OCI-LY7 (cell line): ENCODE measurements around the gene GLG1. TPM values are rescaled to one million over a fixed set of nuclear protein-coding genes. Genes with fewer than 3 reads are reported as not detected.

ENCODE experiments used
- BruUV-seq: library from RNA; stranded (reverse); fragments of 400-500 nt; replicated peaks from 2 replicates; lab custom pipeline; 2021; lab: Mats Ljungman, UMichigan
- CTCF ChIA-PET: fragments of 300-600 bp; sonication (Branson Sonifier 250); formaldehyde crosslinking; loops from one replicate; lab custom pipeline; 2022; ENCODE audit warnings: antibody characterized with exemption; ENCODE audit not compliant: unreplicated experiment; lab: Charles Lee
- POLR2A ChIA-PET: fragments of 300-600 bp; sonication (Branson Sonifier 250); formaldehyde crosslinking; loops from one replicate; lab custom pipeline; 2022; ENCODE audit warnings: antibody characterized with exemption; lab: Charles Lee
- DNase-seq: peaks from one replicate; pipeline ENCODE4 v3.0.0-alpha.2; 2015; ENCODE audit warnings: low spot score
- H2AFZ ChIP-seq: fragments of 200-600 bp; sonication (generic), shearing (Covaris generic); 2 replicates; pipeline ENCODE4 v1.6.1; 2014; ENCODE audit warnings: mild to moderate bottlenecking, antibody characterized with exemption, low read length, moderate library complexity
- H3K27ac ChIP-seq: fragments of 200-600 bp; sonication (generic); 2 replicates; pipeline ENCODE4 v1.5.1; 2014; ENCODE audit warnings: mixed run types, low read depth, mild to moderate bottlenecking, moderate library complexity, low read length, inconsistent platforms; ENCODE audit not compliant: poor library complexity, severe bottlenecking
- H3K36me3 ChIP-seq: fragments of 200-600 bp; sonication (generic); 2 replicates; pipeline ENCODE4 v1.6.1; 2014; ENCODE audit warnings: mild to moderate bottlenecking, antibody characterized with exemption, low read length, moderate library complexity, mixed read lengths; ENCODE audit not compliant: insufficient read depth
- H3K4me1 ChIP-seq: fragments of 200-600 bp; sonication (generic); 2 replicates; pipeline ENCODE4 v1.5.1; 2014; ENCODE audit warnings: mild to moderate bottlenecking, low read length; ENCODE audit not compliant: insufficient read depth, poor library complexity, severe bottlenecking
- H3K4me2 ChIP-seq: fragments of 200-600 bp; sonication (generic); 2 replicates; pipeline ENCODE4 v1.6.1; 2014; ENCODE audit warnings: mild to moderate bottlenecking, low read length
- H3K4me3 ChIP-seq: fragments of 200-600 bp; sonication (generic); 2 replicates; pipeline ENCODE4 v1.5.1; 2014; ENCODE audit warnings: mild to moderate bottlenecking, low read depth, low read length; ENCODE audit not compliant: poor library complexity, severe bottlenecking
- H3K79me2 ChIP-seq: fragments of 200-600 bp; sonication (generic); 2 replicates; pipeline ENCODE4 v1.6.1; 2016; ENCODE audit warnings: low read depth, mild to moderate bottlenecking, low read length, moderate library complexity, mixed read lengths; ENCODE audit not compliant: insufficient read depth
- H3K9me2 ChIP-seq: fragments of 200-600 bp; sonication (generic); 2 replicates; pipeline ENCODE4 v1.6.1; 2016; ENCODE audit warnings: mild to moderate bottlenecking, low read length, mixed read lengths; ENCODE audit not compliant: insufficient read depth
- H3K9me3 ChIP-seq: fragments of 200-600 bp; sonication (generic); 2 replicates; pipeline ENCODE4 v1.6.1; 2014; ENCODE audit warnings: mild to moderate bottlenecking, mixed run types, low read length, mixed read lengths
- H4K20me1 ChIP-seq: fragments of 200-600 bp; sonication (generic); 2 replicates; pipeline ENCODE4 v1.6.1; 2014; ENCODE audit warnings: mild to moderate bottlenecking, antibody characterized with exemption, low read length, moderate library complexity, mixed read lengths; ENCODE audit not compliant: insufficient read depth
- EZH2phosphoT487 ChIP-seq: fragments of 200-600 bp; sonication (generic); IDR thresholded peaks from 2 replicates; pipeline ENCODE4 v1.6.1; 2018; ENCODE audit warnings: low read depth, borderline replicate concordance, mild to moderate bottlenecking, mixed run types, antibody characterized with exemption, low read length, moderate library complexity, mixed read lengths
- intact Hi-C: fragments of 100-400 bp; cut with micrococcal nuclease; formaldehyde crosslinking; loops from one replicate; pipeline ENCODE4 v1.10.0; 2022; ENCODE audit not compliant: unreplicated experiment
- total RNA-seq, 2 experiments: library from RNA; depleted of rRNA in 1 of 2; stranded (reverse); fragments of >200 nt in 1 of 2; shearing (Covaris generic) in 1 of 2; gene quantifications; 2 replicates each; pipeline ENCODE4 v1.2.3, GENCODE V29; 2014 to 2022
- TF ChIP-seq, protein P1 (sequence below): fragments of 200-600 bp; sonication (generic); conservative IDR thresholded peaks from 2 replicates; pipeline ENCODE4 v1.5.1; 2014; ENCODE audit warnings: mild to moderate bottlenecking, antibody characterized with exemption, low read length, moderate library complexity, mixed read lengths

GLG1 gene
- total RNA-seq, 2 experiments from 2014 or later = 40.4 to 69.8 TPM

DNA sequence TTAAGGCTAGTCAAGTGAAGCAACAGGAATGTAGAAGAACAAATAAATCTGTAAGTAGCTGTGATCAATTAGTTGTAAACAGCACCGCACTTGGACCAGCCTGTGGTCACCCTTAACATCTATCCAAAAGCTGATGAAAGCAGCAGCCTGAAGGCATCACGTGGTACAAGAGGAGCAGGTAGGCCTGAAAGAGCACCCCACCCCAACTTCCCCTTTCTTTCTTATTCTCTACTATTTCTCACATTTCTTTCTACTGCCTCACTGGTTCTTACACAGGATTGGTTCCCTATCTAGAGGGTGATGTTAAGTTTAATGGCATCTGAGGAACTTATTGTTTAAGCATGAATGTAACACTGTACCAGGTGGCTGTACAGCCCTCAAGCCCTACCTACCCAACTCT is 143.0 kb downstream of the GLG1 start:
- Histone ChIP-seq H3K4me3 (no peak overlapping the region), H3K9me2 (no peaks in the 10 kb centered on the region), H3K9me3 (no peaks in the 10 kb centered on the region), H3K79me2 (no peaks in the 10 kb centered on the region), H3K36me3 (peaks cover 67% of the 10 kb centered on the region), H4K20me1 (no peaks in the 10 kb centered on the region), H3K4me1 (peaks cover 3% of the 10 kb centered on the region), H3K27ac (no peak overlapping the region), H3K4me2 (no peak overlapping the region), H2AFZ (no peak overlapping the region)
- POLR2A ChIA-PET = interaction anchor here (0.6 kb wide), 1 partner anchor 12 kb away, joined by 3 read pairs; no protein-coding TSS in a partner anchor
- no TSS peak for BruUV-seq
- peak; percentile 32 for DNase-seq
- CTCF ChIA-PET = interaction anchor here (0.6 kb wide), 1 partner anchor 10 kb away, joined by 3 read pairs; no protein-coding TSS in a partner anchor
- intact Hi-C loops = no loop called here
- TF ChIP-seq, protein P1, sequence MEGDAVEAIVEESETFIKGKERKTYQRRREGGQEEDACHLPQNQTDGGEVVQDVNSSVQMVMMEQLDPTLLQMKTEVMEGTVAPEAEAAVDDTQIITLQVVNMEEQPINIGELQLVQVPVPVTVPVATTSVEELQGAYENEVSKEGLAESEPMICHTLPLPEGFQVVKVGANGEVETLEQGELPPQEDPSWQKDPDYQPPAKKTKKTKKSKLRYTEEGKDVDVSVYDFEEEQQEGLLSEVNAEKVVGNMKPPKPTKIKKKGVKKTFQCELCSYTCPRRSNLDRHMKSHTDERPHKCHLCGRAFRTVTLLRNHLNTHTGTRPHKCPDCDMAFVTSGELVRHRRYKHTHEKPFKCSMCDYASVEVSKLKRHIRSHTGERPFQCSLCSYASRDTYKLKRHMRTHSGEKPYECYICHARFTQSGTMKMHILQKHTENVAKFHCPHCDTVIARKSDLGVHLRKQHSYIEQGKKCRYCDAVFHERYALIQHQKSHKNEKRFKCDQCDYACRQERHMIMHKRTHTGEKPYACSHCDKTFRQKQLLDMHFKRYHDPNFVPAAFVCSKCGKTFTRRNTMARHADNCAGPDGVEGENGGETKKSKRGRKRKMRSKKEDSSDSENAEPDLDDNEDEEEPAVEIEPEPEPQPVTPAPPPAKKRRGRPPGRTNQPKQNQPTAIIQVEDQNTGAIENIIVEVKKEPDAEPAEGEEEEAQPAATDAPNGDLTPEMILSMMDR = no peak
- TF ChIP-seq EZH2phosphoT487 = no peak

- H3K9me2 ChIP-seq = no peaks in the 10 kb centered on the region
- no peaks in the 10 kb centered on the region for H3K9me3 ChIP-seq
- ChIA-PET CTCF (no interaction called here), POLR2A (interaction anchor here (0.6 kb wide), 2 partner anchors 8 to 20 kb away, joined by 3 read pairs; no protein-coding TSS in a partner anchor)
- no peaks in the 10 kb centered on the region for H4K20me1 ChIP-seq
- TF ChIP-seq EZH2phosphoT487 = no peak
- TF ChIP-seq, protein P1 = no peak
- BruUV-seq = no TSS peak
- no peaks in the 10 kb centered on the region for H3K79me2 ChIP-seq
- H3K27ac ChIP-seq = no peak overlapping the region
- no peak overlapping the region for H3K4me2 ChIP-seq
- H3K4me3 ChIP-seq = no peak overlapping the region
- DNase-seq = no peak
- H2AFZ ChIP-seq = no peak overlapping the region
- peaks cover 64% of the 10 kb centered on the region for H3K36me3 ChIP-seq
- intact Hi-C loops = no loop called here
- peaks cover 3% of the 10 kb centered on the region for H3K4me1 ChIP-seq
Measured at GRCh38 chr16:74462361-74462760, 144.6 kb downstream of the GLG1 start.

- Histone ChIP-seq H3K79me2 (no peaks in the 10 kb centered on the region), H3K9me2 (no peaks in the 10 kb centered on the region), H3K4me2 (no peak overlapping the region), H4K20me1 (no peaks in the 10 kb centered on the region), H3K9me3 (no peaks in the 10 kb centered on the region), H3K27ac (no peak overlapping the region), H2AFZ (no peak overlapping the region), H3K36me3 (peaks cover 62% of the 10 kb centered on the region), H3K4me3 (no peak overlapping the region), H3K4me1 (peaks cover 3% of the 10 kb centered on the region)
- no TSS peak for BruUV-seq
- no peak for TF ChIP-seq EZH2phosphoT487
- TF ChIP-seq, protein P1 = no peak
- intact Hi-C loops = no loop called here
- no peak for DNase-seq
- POLR2A ChIA-PET = interaction anchor here (0.6 kb wide), 2 partner anchors 8 to 21 kb away, joined by 3 read pairs; no protein-coding TSS in a partner anchor
- CTCF ChIA-PET = no interaction called here
Measured at GRCh38 chr16:74461826-74462225, 145.1 kb downstream of the GLG1 start.
